ACHN (cell line): ENCODE data around the gene DES.

ENCODE experiments used
- DNase-seq: peaks from one replicate; pipeline ENCODE4 v3.0.0-alpha.2; 2015
- in situ Hi-C: cut with HindIII; loops from 2 replicates; pipeline ENCODE4 v1.10.0; 2017; ENCODE audit warnings: low sequenced_read_pairs, low pct_ligation_motif_present, low pct_unique_long_range_greater_than_20kb

Gene DES

DNA sequence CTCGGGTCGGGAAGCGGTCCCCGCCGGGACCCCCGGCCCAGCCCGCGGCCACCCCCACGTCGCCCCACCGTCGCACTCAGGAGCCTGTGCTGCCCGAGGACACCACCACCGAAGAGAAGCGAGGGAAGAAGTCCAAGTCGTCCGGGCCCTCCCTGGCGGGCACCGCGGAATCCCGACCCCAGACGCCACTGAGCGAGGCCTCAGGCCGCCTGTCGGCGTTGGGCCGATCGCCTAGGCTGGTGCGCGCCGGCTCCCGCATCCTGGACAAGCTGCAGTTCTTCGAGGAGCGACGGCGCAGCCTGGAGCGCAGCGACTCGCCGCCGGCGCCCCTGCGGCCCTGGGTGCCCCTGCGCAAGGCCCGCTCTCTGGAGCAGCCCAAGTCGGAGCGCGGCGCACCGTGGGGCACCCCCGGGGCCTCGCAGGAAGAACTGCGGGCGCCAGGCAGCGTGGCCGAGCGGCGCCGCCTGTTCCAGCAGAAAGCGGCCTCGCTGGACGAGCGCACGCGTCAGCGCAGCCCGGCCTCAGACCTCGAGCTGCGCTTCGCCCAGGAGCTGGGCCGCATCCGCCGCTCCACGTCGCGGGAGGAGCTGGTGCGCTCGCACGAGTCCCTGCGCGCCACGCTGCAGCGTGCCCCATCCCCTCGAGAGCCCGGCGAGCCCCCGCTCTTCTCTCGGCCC is 30.1 kb downstream of the DES start:
- in situ Hi-C loops, result no loop called here
- DNase-seq, result no peak

DNA sequence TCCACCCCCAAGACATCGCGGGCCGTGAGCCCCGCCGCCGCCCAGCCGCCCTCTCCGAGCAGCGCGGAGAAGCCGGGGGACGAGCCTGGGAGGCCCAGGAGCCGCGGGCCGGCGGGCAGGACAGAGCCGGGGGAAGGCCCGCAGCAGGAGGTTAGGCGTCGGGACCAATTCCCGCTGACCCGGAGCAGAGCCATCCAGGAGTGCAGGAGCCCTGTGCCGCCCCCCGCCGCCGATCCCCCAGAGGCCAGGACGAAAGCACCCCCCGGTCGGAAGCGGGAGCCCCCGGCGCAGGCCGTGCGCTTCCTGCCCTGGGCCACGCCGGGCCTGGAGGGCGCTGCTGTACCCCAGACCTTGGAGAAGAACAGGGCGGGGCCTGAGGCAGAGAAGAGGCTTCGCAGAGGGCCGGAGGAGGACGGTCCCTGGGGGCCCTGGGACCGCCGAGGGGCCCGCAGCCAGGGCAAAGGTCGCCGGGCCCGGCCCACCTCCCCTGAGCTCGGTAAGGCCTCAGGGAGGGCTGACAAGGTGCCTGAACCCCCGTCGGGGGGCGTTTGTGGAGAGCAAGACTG is 30.7 kb downstream of the DES start:
- in situ Hi-C loops, result no loop called here
- DNase-seq, result no peak

DNA sequence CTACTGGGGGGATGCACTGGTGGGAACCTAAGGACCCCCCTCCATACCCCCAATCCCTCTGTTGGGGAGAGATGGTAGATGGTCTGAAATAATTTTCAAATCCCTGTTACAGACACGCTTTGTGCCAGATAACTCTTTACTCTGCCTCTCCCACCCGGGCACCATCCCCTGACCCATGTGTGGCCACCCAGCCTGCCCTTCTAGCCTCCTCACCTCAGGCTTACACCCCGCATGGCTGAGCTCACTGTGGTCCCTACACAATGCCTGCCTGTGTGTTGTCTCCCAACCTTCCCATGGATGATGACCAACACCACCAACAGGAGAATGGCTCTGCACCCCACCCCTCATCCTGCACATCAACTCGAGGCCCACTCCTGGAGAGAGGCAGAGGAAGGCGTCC is 31.4 kb downstream of the DES start:
- DNase-seq, result no peak
- in situ Hi-C loops, result no loop called here

DNA sequence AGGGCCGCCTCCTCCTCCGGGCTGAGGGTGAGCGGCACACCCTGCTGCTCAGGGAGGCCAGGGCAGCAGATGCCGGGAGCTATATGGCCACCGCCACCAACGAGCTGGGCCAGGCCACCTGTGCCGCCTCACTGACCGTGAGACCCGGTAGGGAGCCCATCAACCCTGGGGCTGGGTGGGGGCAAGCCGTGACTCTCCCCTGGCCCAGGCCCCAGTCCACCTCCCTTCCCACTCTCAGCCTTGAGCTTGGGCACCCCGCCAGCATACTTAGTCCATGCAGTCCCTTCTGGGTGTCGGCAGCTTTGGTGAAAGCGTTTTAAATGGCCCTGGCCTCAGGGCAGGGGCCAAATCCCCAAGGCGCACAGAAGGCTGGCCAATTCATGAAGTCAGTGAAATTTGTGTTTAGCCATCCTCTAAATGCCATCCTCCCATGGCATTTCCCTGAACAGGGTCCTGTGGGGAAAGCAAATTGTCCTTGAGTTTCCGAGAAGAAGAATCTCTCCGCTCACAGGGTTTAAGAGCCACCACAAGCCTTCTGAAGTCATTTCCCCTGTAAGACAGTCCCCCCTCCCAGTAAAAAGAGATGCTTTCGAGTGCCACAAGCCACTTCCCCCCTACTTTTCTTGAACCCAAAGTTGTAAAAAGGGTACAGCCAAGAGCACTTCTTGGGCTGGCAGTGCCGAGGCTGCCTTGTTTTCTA is 33.6 kb downstream of the DES start:
- DNase-seq, result no peak

DNA sequence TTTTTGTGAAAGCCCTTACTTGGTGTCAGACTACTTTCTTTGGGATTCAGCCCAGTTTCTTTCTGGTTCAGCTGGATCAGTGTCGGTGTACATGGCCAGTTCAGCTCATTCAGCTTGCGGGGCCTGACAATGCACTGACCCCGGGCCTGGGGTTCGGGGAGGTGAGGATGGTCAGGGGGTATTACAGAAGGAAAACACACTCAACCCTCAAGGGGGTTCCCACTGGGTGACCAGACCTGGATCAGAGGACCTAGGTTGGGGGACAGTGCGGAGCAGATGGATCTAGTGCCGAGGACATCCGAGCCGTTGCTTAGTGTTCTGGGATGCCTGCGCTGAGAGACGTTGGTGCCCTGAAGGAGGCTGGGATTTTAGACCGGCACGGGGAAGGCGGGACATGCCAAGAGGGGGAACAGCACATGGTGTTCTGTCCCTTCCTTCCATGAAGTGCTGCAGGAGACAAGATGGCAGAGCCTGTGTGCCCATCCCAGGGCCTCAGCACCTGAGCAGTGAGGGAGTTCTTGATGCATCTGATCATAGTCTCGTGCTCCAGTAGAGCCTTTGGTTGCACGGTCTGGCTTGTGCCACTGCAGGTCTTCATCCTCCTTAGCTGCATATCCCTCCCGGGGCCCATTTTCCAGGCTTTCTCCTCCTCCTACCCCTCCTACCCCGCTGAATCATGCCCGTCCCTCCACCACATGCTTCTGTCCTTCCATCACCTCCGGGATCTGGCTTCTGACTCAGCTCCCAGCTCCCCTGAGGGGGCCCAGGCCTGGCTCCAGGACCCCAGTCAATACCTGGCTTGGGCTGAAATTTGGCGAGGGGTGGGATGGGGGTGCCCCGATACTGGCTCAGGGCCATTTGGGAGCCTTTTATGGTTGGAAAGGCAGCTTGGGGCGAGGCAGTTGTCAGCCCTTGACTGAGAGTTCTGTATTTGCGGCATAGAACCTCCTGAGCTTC is 34.5 kb downstream of the DES start:
- in situ Hi-C loops, result no loop called here
- DNase-seq, result peak; percentile 89

More for the DNA sequence above, 33.6 kb downstream of the DES start:
- in situ Hi-C loops, result no loop called here

DNA sequence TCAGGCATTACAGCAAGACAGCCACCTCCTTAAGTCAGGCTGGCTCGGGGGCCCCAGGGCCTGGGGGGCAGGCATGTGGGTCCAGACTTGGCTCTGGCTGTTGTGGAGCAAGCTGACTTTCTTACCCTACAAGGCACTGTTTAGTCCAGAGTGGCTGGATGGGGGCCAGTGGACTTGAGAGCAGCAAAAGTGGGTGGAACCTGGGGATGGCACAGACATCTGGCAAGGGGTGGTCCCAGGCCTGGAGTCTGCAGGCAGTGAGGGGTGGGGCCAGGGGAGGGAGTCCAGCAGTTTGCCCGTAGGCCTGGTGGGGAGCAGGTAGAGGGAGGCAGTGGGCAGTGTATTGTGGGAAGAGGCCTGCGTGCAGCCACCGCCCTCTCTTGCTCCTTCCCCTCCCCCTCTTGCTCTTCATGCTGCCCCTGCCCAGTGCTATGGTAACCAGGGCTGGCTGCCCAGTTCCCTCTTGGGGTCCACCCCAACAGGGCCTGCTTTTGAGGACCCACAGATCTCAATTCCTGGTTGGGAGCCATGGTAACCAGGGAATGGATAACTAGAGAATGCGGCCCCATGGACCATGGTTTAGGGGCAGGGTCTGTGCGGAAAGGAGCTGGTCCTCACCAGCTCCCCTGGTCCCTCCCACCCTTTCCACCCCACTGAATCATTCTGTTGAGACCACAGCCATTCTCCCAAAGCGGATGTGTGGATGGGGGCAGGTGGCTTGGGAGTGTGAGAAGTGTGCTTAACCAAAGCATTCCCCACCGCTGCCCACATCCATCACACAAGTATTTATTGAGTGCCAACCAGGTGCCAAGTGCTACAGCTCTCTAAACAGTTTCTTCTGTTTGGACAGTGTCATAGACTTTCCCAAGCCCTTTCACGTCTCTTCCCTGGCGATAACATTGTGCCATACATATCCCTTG is 35.8 kb downstream of the DES start:
- in situ Hi-C loops, result no loop called here
- DNase-seq, result peak; percentile 47

DNA sequence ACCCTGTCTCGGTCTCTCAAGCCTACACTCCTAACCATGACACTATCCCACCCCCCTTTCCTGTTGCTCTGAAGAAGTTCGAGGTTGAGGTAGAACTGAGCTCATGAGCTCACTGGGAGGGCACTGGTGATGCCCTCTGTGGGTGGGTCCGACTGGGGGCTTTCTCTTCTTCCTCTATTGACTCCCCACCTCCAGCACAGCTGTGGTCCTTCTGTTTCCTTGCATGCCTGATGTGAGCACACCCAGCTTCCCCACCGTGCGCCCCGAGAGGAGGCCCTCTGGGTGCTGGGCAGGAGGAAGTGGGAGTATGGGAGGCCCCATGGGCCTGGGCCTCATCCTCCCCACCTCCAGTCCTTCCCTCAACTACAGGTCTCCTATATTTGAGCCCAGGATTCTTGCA is 37.4 kb downstream of the DES start:
- DNase-seq, result no peak
- in situ Hi-C loops, result no loop called here

DNA sequence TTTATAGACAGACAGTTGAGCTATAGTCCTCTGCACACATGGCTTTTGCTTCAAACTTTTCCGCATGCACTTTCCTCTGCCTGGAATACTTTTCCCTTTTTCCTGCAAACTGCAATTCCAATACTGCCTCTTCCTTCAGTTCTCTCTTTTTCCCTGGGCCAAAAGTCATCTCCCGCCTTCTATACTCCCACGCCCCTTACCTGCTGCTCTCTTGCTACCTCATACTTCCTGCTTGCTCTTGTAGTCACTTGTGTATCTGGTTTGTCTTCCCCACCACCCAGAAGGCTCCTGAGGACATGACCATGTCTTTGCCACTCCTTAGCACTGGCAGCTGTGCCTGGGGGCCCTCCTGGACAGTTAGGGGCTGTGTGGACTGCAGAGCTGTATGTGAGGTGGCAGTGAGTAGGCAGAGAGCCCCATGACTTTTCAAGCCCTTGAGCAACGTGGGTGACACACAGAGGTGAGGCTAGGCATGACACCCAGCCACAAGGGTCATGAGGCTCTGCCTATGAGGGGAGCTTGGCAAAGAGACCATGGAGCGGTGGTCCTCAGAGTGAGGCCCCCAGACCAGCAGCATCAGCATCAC is 39.7 kb downstream of the DES start:
- DNase-seq, result no peak
- in situ Hi-C loops, result no loop called here

DNA sequence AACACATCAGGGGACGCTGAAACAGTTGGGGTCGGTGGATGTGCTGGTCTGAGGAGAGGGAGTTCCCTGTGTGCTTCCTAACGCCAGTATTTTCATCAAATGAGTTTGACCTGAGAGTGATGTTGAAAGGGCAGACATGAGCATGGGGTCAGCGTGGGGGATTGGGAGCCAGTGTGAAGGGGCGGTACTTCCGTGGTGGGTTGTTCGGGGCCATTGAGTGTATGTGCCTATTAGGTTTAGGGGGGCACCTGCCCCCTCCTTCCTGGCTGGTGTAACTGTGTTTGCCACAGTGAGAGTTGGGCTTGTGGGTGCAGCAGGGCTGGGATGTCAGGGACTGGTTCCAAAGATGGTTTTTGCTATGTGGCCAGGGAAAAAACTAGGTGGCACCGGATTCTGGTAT is 40.8 kb downstream of the DES start:
- in situ Hi-C loops, result no loop called here
- no peak for DNase-seq

DNA sequence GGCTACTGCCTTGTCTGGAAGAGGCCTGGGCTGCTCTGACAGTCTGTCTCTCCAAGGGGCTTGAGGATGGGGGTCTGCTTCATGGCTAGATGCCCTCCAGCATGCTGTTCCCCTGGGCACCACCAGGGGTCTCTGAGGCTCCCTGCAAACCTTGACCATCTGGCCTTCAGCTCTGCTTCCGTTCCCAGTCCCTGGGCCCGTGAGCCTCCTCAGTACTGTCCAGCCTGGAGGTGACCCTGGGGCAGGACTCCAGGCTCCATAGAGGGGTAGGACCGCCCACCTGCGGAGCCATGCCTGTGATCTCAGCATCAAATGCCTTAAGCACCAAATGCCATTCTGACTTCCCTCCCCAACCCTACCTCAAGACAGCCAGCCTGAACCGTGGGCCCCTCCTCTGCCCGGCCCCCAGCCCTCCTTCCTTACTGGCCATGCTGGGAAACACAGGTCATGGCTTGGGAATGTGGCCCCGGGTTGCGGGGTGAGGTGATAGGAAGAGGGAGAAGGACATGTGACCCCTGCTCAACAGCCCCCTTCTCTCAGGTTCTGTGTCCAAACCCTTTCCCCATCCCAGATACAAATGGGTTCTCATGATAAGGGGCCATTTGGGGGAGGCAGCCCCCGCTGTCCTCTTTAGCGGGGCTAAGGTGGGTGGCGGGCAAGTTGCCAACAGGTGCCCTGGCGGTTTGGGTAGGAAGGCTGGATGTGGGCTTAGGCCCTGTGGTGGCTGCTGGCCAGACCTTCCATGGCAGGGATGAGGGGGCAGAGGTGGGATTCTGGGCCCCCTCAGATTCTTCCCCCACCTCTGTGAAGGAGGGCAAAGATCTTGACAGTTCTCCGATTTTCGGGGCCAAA is 41.5 kb downstream of the DES start:
- in situ Hi-C loops, result no loop called here
- DNase-seq, result peak; percentile 64

DNA sequence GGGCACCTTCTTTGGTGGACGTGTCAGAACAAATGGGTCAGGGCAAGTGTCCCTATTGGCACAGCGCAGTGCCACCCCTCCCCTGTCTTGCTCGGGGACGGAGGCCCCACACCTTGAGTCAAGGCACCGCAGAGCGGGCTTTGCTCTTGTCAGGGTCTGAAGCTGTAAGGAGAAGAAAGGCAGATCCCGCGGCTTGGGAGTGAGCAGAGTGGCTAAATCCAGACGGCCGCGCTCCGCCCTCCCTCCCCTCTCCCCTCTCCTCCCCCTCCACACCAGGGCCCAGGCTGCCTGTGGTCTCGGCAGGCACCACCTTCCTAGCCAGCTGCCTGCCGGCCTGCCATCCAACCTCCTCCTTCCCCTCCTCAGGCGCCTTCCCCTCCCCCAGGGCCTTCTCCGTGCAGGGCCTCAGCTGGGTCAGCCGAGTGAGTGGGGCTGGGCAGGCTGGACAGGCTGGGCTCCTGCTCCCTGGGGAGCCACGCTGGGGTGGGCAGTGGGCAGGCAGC is 42.3 kb downstream of the DES start:
- in situ Hi-C loops, result no loop called here
- no peak for DNase-seq

DNA sequence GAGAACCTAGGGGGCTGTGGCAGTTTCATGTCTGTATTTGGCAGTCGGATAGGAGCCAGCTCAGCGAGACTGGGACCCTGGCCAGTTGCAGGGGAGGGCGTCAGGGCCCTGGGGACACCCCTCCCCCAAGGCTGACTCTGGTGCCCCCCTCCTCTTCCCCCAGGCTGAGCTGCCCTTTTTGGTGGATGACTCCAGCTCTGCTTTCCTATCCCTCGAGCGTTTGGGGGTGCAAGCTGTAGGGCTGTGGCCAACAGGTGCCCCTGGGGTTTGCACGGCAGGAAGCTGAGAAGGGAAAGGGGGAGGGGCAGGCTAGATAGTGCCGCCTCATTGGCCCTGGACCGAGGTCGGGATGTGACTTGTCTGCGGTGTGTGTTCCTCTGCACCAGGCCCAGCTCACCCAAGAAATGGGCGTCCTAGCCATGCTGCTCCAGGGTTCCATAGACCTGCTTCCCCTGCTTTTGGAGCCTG is 42.9 kb downstream of the DES start:
- no peak for DNase-seq
- in situ Hi-C loops, result no loop called here

DNA sequence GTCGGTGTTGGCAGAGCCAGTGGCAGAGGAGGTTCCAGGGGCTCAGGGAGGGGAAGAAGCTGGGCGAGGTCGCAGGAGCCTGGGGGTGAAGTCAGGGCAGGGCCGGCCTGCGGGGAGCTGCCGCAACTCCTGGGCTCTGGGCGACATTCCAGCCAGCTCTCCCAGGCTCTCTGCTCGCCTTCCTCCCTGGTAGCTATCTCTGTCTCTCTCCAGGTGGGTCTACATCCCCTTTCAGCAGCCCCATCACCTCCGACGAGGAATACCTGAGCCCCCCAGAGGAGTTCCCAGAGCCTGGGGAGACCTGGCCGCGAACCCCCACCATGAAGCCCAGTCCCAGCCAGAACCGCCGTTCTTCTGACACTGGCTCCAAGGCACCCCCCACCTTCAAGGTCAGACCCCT is 43.5 kb downstream of the DES start:
- no peak for DNase-seq
- in situ Hi-C loops, result no loop called here

DNA sequence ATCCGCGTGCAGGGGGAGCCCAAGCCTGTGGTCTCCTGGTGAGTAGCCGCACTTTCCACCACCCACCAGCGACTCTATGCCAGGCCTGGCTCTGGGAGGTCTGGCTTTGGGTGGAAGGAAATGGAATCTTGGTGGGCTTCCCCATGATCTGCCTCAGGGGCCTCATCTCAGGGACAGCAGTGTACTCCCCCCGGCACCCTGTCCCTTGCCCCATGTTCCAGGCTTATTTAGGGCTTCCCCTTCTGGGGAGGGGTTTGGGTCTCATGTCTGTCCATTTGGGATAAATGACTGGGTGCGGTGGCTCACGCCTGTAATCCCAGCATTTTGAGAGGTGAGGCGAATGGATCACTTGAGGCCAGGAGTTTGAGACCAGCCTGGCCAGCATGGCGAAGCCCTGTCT is 44.2 kb downstream of the DES start:
- in situ Hi-C loops, result no loop called here
- DNase-seq, result no peak

DNA sequence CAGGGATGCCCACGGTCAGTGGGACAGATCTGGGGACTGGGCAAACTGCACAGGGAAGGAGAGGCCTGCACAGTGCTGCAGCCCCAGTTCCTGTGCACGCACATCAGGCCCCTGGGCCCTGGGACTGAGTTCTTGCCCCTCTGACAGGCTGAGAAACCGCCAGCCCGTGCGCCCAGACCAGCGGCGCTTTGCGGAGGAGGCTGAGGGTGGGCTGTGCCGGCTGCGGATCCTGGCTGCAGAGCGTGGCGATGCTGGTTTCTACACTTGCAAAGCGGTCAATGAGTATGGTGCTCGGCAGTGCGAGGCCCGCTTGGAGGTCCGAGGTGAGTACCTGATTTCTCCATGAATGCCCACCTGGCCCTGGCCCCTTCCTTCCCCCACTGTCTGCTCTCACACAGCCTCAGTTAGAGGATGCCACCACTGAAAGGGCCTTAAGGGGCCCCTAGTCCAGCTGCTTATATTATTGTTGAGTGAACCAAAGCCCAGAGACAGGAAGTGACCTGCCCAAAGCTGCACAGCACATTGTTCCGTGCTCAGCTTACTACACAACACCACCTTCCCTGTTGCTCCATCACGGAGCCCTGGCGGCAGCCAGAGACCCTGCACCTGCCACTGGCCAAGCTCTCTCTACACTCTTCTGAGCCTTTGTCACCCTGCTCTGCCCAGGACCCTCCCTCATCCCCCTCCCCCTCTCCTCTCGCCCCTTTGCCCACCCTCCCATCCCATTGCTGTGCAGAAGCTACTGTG is 46.3 kb downstream of the DES start:
- in situ Hi-C loops, result no loop called here
- no peak for DNase-seq
